Neural cell (in vitro differentiated cells): ENCODE data around the gene APOL5.

Source experiments
- EP300 ChIP-seq: fragments of 450-650 bp; conservative IDR thresholded peaks from 2 replicates; pipeline ENCODE4 v1.6.1; 2014; ENCODE audit warnings: antibody characterized with exemption, mild to moderate bottlenecking, moderate library complexity; ENCODE audit not compliant: poor library complexity, severe bottlenecking
- EZH2 ChIP-seq: fragments of 200-600, 300-800 bp; shearing (Covaris generic), sonication (generic); IDR thresholded peaks from 2 replicates; pipeline ENCODE4 v1.6.1; 2014; ENCODE audit warnings: antibody characterized with exemption, low read length, borderline replicate concordance, mild to moderate bottlenecking; ENCODE audit not compliant: insufficient read depth, poor library complexity, severe bottlenecking
- MXI1 ChIP-seq: fragments of 450-650 bp; conservative IDR thresholded peaks from 2 replicates; pipeline ENCODE4 v1.6.1; 2014; ENCODE audit warnings: antibody characterized with exemption, mild to moderate bottlenecking; ENCODE audit not compliant: poor library complexity, severe bottlenecking
- POLR2AphosphoS5 ChIP-seq: IDR thresholded peaks from 2 replicates; pipeline ENCODE4 v1.6.1; 2012
- RAD21 ChIP-seq: fragments of 450-650 bp; conservative IDR thresholded peaks from 2 replicates; pipeline ENCODE4 v1.6.1; 2014; ENCODE audit warnings: antibody characterized with exemption, mild to moderate bottlenecking, moderate library complexity
- SMC3 ChIP-seq: fragments of 450-650 bp; conservative IDR thresholded peaks from 2 replicates; pipeline ENCODE4 v1.6.1; 2014; ENCODE audit warnings: antibody characterized with exemption, mild to moderate bottlenecking, moderate library complexity; ENCODE audit not compliant: poor library complexity
- TAF1 ChIP-seq: IDR thresholded peaks from 2 replicates; pipeline ENCODE4 v1.6.1; 2012; ENCODE audit warnings: low read depth
- TF ChIP-seq, protein P1 (sequence below): fragments of 450-650 bp; IDR thresholded peaks from 2 replicates; pipeline ENCODE4 v1.5.1; 2014; ENCODE audit warnings: antibody characterized with exemption, mild to moderate bottlenecking, moderate library complexity; ENCODE audit not compliant: poor library complexity, severe bottlenecking
- TF ChIP-seq, protein P2 (sequence below): IDR thresholded peaks from 2 replicates; pipeline ENCODE4 v1.6.1; 2012; ENCODE audit warnings: borderline replicate concordance

DNA sequence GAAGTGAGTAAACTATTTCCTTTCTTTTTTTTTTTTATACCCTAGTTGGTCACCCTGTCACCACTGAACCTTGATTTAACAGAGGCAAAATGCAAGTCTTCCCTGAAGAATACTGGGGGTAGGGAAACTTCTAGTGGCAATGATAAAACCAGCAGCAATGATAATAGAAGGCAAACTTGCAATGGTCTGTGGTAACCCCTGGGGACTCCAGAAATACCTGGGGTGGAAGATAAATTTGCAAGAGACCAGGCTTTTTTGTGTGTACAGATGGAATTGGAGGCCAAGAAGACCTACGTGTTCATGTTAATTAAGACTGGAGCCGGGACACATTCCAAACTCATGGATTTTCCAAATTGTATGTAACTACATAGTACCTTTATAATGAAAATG, 11.6 kb downstream of the APOL5 start:
- TF ChIP-seq, protein P1, sequence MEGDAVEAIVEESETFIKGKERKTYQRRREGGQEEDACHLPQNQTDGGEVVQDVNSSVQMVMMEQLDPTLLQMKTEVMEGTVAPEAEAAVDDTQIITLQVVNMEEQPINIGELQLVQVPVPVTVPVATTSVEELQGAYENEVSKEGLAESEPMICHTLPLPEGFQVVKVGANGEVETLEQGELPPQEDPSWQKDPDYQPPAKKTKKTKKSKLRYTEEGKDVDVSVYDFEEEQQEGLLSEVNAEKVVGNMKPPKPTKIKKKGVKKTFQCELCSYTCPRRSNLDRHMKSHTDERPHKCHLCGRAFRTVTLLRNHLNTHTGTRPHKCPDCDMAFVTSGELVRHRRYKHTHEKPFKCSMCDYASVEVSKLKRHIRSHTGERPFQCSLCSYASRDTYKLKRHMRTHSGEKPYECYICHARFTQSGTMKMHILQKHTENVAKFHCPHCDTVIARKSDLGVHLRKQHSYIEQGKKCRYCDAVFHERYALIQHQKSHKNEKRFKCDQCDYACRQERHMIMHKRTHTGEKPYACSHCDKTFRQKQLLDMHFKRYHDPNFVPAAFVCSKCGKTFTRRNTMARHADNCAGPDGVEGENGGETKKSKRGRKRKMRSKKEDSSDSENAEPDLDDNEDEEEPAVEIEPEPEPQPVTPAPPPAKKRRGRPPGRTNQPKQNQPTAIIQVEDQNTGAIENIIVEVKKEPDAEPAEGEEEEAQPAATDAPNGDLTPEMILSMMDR: no peak
- TF ChIP-seq EZH2 (no peak), POLR2AphosphoS5 (no peak), EP300 (no peak), RAD21 (no peak), TAF1 (no peak), MXI1 (no peak), SMC3 (no peak)
- TF ChIP-seq, protein P2, sequence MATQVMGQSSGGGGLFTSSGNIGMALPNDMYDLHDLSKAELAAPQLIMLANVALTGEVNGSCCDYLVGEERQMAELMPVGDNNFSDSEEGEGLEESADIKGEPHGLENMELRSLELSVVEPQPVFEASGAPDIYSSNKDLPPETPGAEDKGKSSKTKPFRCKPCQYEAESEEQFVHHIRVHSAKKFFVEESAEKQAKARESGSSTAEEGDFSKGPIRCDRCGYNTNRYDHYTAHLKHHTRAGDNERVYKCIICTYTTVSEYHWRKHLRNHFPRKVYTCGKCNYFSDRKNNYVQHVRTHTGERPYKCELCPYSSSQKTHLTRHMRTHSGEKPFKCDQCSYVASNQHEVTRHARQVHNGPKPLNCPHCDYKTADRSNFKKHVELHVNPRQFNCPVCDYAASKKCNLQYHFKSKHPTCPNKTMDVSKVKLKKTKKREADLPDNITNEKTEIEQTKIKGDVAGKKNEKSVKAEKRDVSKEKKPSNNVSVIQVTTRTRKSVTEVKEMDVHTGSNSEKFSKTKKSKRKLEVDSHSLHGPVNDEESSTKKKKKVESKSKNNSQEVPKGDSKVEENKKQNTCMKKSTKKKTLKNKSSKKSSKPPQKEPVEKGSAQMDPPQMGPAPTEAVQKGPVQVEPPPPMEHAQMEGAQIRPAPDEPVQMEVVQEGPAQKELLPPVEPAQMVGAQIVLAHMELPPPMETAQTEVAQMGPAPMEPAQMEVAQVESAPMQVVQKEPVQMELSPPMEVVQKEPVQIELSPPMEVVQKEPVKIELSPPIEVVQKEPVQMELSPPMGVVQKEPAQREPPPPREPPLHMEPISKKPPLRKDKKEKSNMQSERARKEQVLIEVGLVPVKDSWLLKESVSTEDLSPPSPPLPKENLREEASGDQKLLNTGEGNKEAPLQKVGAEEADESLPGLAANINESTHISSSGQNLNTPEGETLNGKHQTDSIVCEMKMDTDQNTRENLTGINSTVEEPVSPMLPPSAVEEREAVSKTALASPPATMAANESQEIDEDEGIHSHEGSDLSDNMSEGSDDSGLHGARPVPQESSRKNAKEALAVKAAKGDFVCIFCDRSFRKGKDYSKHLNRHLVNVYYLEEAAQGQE: no peak
